Bronchial epithelial cell (primary cell): ENCODE results near the gene ACAP2. TPM values are rescaled to one million over a fixed set of nuclear protein-coding genes. Genes with fewer than 3 reads are reported as not detected.
"Not testable (repeated sequence)": the region's sequence is repeated elsewhere in the genome, so short reads cannot be mapped to it uniquely, and the experiment has no call there.

ENCODE experiments used
- DNase-seq: peaks from one replicate; pipeline ENCODE4 v3.0.0-alpha.2; 2010; ENCODE audit warnings: low read depth
- FAIRE-seq: peaks from 2 replicates; lab custom pipeline; 2011; peaks lifted over from hg19 to GRCh38; lab: Jason Lieb, UNC
- H3K27me3 ChIP-seq: 2 replicates; pipeline ENCODE4 v1.5.1; 2011; ENCODE audit warnings: low read length; ENCODE audit not compliant: control insufficient read depth, insufficient read depth
- H3K36me3 ChIP-seq: 2 replicates; pipeline ENCODE4 v1.5.1; 2011; ENCODE audit warnings: low read length; ENCODE audit not compliant: control insufficient read depth, insufficient read depth
- H3K4me3 ChIP-seq: 2 replicates; pipeline ENCODE4 v1.5.1; 2011; ENCODE audit warnings: mild to moderate bottlenecking, low read depth, low read length, control low read depth
- total RNA-seq: library from RNA; depleted of rRNA; stranded (reverse); fragments of >200 nt; gene quantifications from 2 replicates; pipeline ENCODE4 v1.2.1, GENCODE V29; 2014
- TF ChIP-seq, protein P1 (sequence below): IDR thresholded peaks from 2 replicates; pipeline ENCODE4 v1.5.1; 2011; ENCODE audit warnings: mild to moderate bottlenecking, moderate library complexity, low read length, control low read depth, inconsistent platforms; ENCODE audit not compliant: insufficient read depth, severe bottlenecking

The ACAP2 gene
- total RNA-seq, 1 donor from 2014 or later = 51.9 TPM

DNA sequence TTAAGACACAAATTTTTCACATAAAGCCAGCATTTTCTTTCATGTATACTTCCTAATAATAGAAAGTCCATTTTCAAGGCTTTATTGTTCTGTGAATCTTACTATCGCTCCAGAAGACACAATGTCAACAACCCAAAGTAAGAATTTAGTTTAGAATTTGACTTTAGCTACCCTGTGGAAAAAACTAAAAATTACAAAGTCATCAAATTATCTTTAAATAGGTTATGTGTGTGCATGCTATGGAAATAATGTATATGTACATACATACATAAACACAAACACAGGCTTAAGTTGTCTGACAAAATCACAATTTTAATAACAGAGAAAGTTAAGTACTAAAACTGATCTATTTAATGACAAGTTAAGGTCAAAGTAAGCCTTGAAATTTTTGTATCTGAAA is 151.7 kb downstream of the ACAP2 start:
- Histone ChIP-seq H3K27me3 (no peaks in the 10 kb centered on the region), H3K36me3 (peaks cover 1% of the 10 kb centered on the region), H3K4me3 (no peak overlapping the region)
- FAIRE-seq (no peak), DNase-seq (no peak)
- TF ChIP-seq, protein P1, sequence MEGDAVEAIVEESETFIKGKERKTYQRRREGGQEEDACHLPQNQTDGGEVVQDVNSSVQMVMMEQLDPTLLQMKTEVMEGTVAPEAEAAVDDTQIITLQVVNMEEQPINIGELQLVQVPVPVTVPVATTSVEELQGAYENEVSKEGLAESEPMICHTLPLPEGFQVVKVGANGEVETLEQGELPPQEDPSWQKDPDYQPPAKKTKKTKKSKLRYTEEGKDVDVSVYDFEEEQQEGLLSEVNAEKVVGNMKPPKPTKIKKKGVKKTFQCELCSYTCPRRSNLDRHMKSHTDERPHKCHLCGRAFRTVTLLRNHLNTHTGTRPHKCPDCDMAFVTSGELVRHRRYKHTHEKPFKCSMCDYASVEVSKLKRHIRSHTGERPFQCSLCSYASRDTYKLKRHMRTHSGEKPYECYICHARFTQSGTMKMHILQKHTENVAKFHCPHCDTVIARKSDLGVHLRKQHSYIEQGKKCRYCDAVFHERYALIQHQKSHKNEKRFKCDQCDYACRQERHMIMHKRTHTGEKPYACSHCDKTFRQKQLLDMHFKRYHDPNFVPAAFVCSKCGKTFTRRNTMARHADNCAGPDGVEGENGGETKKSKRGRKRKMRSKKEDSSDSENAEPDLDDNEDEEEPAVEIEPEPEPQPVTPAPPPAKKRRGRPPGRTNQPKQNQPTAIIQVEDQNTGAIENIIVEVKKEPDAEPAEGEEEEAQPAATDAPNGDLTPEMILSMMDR = no peak

GRCh38 chr3:195290643-195291042 is 152.2 kb downstream of the ACAP2 start:
- DNase-seq, H3K36me3 ChIP-seq, H3K4me3 ChIP-seq, FAIRE-seq, H3K27me3 ChIP-seq: not testable (repeated sequence)

DNA sequence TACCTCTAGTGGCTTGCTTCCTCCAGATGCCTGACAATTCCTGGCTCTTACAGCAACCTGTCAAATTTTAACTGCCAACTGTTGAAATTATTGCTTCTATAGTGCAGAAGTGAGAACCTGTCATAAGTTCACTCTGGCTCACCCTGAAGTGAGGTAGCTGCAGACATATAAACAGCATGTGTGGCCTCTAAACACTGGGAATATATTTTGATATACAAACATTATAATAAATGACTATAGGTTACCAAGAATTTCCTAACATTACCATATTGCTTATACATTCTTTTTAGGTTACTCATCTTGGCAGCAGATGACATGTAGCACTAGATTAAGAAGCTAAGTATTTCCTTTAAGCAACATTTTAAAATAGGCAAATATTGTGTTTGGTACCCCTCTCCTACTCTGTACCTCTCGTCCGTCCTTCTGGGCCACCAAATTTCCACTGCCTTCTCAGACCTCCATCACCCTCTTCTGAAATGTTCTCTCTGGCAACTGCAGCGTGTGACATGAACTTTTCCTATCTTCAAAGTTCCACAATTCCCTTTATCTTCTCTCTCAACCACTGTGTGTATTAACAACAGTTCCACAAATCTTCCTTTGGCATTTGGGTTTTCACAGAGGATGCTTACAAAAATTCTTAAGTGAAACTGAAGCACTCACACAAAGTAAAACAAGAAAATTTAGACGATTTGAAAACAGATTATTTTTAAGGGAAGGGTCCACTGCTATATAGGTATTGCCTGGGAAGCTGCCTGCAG is 156.5 kb downstream of the ACAP2 start:
- Histone ChIP-seq H3K27me3 (no peaks in the 10 kb centered on the region), H3K4me3 (no peak overlapping the region), H3K36me3 (peaks cover 4% of the 10 kb centered on the region)
- TF ChIP-seq, protein P1 = no peak
- no peak for FAIRE-seq
- DNase-seq = peak; percentile 65

- FAIRE-seq = no peak
- DNase-seq = no peak
- Histone ChIP-seq H3K27me3 (no peaks in the 10 kb centered on the region), H3K36me3 (peaks cover 4% of the 10 kb centered on the region), H3K4me3 (no peak overlapping the region)
- TF ChIP-seq, protein P1 = no peak
Measured at GRCh38 chr3:195285372-195285771, 157.4 kb downstream of the ACAP2 start.

DNA sequence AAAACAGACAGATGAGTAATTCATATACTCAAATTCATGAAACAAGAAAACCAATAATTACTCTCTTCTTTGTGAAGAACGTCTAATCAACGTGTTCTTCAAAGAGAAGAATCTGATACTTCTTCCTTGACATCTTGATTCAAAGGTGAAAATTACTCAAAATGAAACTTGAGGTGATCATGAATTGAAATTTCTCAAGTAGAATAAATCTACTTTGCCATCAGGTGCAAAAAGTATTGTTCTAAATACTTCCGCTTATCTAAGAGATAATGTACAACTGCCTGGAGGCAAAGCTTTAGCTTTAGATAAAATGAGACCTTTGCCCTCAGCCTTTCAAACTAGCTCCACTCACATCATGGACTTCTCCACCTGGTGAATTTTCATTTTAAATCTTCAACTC is 158.0 kb downstream of the ACAP2 start:
- Histone ChIP-seq H3K4me3 (no peak overlapping the region), H3K36me3 (peaks cover 4% of the 10 kb centered on the region), H3K27me3 (no peaks in the 10 kb centered on the region)
- TF ChIP-seq, protein P1 = no peak
- DNase-seq (no peak), FAIRE-seq (no peak)

- no peaks in the 10 kb centered on the region for H3K27me3 ChIP-seq
- FAIRE-seq (no peak), DNase-seq (peak; percentile 34)
- peaks cover 3% of the 10 kb centered on the region for H3K36me3 ChIP-seq
- TF ChIP-seq, protein P1 = no peak
- H3K4me3 ChIP-seq = no peak overlapping the region
Measured at GRCh38 chr3:195282961-195283360, 159.9 kb downstream of the ACAP2 start.
